Measurements from ENCODE around the gene QPCT.

GRCh38 chr2:37418956-37419355 is 74.5 kb downstream of the QPCT start:
- TF ChIP-seq CTCF (conservative IDR thresholded peaks at IDR 0.05; ENCODE audit: low read length) (no peak), EZH2phosphoT487 (IDR thresholded peaks at IDR 0.05; ENCODE audit: borderline replicate concordance, low read depth, low read length) (no peak)
